SIG-M5 (cell line): ENCODE measurements around the gene ALDH4A1.
"Not testable (repeated sequence)": the region's sequence is repeated elsewhere in the genome, so short reads cannot be mapped to it uniquely, and the experiment has no call there.

Experiments
- DNase-seq: peaks from one replicate; lab custom pipeline; 2025; lab: John Stamatoyannopoulos, UW

Gene ALDH4A1

DNA sequence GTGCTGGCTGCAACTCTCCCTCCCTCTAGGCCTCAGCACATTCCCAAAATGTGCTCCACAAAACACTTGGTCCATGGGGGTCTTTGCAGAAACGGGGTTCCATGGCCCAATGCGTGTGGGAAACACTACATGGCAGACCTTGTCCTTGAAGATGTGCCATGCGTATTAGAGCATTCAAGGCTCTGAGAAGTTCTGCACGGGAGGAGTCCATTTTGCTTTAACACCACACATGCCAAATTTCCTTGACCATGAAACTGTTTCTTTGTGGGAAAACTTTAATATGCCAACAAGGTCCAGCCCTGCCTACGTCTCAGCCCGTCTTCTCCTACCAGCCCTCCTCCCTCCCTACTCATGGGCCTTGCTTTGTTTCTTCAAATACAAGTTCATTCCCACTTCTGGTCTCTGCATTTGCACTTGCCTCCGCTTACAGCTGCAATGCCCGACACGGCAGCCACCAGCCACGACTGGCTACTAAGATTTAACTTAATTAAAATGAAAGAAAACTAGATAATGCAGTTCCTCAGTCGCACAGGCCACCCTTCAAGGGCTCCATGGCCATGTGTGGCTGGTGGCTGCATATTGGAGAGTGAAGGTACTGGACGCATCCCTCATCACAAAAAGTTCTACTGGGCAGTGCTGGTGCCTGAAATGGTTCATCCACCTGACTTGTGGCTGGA is 23.7 kb downstream of the ALDH4A1 start:
- DNase-seq = no peak

DNA sequence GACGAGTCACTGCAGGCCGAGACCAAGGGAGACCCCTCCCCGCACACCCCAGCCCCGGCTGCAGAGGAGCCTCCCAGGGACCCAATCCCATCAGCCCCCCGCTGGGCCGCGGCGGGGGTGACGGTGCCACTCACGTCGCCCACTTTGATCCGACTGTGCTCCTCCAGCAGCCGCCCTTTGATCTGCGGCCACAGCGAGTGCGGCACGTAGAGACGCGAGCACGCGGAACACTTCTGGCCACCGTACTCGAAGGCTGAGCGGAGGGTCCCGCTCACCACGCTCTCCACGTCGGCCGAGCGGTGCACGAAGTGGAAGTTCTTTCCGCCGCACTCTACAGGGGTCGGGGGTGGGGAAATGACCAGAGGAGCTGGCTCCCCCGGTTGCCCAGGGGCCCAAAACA is 25.1 kb downstream of the ALDH4A1 start:
- no peak for DNase-seq

DNA sequence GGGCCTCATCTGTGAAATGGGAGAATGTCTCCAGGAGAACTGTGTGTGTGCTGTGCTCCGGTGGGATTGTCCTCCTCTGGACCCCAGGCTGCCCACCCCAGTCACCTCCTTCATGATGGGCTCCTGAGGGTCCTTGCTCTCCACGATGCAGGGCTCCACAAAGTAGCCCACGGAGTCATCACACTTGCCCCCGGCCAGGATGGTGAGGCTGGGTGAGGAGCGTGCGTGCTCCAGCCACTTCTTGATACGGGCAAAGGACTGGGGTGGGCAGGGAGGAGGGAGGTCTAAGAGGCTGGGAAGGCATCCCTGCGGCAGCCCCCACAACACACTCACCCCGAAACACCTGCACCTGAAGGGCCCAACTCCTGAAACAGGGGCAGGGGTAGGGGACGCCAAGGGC is 26.1 kb downstream of the ALDH4A1 start:
- DNase-seq = no peak

DNA sequence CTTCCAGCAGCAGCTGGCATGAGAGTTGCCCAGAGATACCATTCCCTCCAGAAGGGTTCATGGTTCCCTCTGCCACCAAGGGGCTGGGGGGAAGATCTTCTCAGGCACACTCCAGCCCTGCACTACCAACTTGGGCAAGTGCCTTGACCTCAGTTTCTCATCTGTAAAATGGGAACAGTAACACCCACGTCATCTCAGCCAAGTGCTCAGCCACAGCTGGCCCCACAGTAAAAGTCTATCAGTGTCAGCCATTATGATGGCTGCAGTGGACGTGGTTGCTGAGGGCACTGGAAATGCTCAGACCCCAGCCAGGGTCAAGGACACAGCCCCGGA is 26.6 kb downstream of the ALDH4A1 start:
- no peak for DNase-seq

DNA sequence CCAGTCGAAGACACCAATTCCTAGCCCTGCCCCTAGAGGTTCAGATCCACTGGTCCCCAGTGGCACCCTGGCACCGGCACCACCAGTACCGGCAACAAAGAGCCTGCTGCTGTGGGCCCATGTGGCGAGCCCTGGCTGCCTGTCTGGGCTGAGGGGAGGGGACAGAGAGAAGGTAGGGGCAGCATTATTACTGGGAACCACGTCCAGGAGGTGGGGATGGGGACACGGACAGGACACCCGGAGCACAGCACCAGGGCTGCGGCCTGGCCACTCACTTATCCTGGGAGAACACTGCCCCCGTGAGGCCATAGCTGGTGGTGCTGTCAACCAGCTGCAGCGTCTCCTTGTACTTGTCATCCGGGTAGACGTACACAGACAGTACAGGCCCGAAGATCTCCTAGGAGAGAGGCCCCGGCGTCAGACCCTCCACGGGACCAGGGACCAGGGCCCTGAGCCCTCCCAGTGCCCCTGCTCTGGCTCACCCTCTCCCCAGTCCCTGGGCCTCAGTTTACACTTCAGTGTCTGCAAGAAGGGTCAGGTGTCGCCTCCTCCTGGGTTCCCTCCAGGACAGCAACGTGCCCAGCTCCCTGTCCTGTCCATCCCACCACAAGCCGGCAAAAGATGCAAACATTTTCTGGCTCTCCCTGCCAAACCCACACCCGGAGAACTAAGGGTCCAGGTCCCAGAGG is 27.1 kb downstream of the ALDH4A1 start:
- no peak for DNase-seq

GRCh38 chr1:18874600-18874999 is 27.8 kb downstream of the ALDH4A1 start:
- no peak for DNase-seq

DNA sequence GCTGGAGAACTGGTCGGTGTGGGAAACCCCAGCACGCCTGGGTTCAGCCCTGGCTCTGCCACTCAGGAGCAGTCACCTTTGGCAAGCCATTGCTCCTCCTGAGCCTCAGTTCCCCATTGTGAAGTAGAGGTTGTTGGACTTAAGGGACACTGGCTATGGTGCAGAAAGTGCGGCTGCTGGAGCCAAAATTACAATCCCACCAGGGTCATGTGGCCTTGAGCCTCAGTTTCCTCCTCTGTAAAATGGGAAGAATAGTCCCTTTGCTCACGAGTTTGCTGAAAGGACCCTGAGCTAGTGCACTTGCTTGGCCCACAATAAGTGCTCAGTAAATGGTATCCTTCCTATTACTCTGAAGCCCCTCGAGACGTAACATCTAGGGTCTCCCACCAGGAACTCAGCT is 28.3 kb downstream of the ALDH4A1 start:
- DNase-seq = no peak

- no peak for DNase-seq
These were observed 30.2 kb downstream of the ALDH4A1 start for GRCh38 chr1:18872071-18872611.

DNA sequence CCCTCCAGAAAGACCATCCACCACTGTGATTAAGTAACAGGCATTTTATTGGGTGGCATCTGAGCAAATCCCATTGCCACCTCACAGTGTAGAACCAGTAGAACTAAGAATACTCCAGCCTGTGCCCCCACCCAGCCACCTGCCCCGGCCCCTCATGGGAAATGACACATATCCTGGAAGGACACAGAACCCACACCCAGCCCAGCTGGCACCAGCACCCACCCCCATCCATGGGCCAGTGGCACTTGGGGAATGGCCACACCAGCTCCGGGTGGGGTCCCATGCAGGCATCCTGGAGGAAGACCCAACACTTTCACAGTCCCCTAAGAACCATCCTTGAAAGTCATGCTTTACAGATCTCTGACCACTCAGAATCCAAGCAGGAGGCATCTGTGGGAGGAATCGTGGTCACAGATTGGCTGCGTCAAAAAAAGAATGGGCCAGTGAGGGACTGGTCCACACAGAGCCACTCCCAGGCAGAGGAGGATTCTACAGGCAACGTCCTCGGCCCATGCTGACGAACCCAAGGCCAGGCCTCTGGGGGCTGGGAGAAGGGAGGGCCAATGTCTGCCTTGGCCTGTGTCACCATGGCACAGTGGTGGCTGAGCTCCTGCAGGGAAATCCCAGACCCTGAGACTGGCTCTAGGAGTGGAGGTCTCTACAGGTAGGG is 30.8 kb downstream of the ALDH4A1 start:
- DNase-seq = no peak

DNA sequence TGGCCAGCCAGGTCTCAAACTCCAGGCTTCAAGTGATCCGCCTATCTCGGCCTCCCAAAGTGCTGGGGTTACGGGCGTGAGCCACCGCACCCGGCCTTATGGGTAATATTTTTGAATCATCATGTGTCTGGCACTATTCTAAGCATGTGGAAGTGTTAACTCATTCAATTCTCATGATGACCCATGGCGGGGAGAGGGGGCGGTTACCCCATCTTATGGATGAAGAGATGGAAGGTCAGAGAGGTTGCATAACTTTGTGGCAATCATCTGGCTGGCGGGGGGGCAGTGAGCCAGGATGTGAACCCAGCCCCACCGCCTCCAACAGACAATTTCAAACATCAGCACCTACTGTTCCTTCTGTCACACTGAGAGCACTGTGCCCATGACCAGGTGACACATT is 31.4 kb downstream of the ALDH4A1 start:
- DNase-seq = no peak

DNA sequence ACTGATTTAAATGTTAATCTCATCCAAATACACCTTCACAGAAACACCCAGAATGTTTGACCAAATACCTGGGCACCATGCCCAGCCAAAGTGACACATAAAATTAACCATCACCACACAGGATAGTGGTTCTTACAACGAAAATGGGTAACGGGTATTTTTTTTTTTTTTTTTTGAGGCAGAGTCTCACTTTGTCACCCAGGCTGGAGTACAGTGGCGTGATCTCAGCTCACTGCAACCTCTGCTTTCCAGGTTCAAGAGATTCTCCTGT is 31.8 kb downstream of the ALDH4A1 start:
- DNase-seq = not testable (repeated sequence)

DNA sequence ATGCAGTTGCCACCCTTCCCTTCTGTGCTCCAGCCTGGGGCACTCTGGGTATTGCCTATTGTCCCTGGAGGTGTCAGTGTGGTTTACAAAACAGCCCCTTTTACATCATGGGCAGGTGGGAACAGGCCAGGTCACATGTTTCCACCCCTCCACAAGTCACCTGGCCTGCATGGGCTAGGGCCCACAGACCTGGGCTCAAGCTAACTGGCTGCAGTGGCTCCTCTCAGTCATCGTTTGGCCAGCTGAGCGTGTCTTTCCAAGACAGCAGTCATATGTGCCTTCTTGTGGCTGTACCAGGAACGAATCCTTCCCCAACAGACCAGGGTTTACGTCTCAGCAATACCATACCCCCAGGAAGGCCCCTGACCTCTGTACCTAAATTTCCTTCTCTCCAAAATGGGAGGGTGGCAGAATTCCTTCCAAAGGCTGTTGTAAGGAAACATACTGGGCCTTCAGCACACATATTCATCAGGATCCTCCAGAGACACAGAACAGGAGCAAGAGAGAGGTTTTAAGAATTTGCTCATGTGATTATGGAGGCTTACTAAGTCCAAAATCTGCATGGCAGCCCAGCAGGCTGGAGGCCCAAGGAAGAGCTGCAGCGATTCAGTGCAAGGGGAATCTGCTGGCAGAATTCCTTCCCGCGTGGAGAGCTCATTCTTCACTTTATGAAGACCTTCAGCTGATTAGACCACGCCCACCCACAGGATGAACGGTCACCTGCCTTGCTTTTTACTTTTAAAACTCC is 32.3 kb downstream of the ALDH4A1 start:
- no peak for DNase-seq

DNA sequence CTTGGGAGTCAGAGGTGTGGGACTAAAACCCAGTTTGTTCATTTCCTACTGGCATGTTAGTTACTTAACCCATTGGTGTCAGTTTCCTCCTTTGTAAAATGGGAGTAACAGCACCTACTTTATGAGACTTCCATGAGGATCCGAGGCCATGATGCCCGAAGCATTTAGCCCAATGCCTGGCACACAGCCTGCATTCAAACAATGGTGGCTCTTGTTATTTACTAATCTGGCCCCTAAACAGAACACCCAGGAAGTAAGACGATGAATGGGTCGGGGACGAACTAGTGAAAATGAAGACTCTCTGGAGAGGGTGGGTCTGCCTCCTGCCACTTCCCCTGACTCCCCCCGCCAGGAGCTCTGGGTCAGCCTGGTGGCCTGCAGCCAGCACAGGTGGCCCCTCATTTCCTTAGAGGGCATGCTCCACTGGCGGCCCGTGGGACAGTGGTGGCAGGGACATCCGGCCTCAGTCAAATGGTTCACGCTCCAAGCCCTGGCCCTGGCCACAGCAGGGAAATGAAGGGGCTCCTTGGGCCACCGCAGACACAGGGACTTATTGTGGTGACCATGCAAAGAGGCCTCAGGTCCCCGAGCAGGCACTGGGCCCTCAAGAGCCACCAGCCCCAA is 33.4 kb downstream of the ALDH4A1 start:
- DNase-seq = no peak

DNA sequence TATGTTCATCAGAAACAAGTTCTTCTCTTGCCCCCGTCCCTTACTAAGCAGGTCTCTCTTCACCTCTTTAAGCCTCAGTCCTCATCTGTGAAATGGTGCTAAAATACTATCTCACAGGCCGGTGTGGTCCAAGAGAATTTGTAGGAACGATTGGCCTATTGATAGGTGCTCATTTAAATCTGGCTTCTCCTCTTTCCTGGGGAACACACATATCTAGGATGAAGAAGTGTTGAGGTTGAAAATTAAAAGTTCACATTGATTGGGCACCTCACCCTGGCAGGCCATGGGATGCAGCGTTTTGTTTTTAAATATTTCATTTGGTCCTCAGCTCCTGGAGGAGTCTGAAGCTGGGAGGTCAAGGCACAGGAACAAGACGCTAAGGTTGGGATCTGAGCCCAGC is 34.0 kb downstream of the ALDH4A1 start:
- DNase-seq = no peak

DNA sequence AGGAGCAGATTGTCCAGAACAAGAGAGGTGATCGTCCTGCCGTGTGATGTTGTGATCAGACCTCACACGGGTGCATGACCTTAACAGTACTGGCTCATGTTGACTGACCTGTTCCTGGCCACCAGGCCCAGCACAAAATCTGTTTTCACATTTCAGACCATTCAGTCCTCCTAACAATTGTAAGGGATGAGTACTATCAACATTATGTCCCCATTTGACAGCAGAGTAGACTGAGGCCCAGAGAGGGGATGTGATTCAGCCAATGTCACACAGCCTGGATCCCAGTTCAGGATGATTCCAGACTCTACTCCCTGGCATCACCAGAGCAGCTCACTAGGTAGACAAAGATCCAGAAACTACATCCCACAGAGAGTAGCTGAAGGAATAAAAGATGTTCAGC is 35.5 kb downstream of the ALDH4A1 start:
- no peak for DNase-seq

- DNase-seq = no peak
These were observed 36.0 kb downstream of the ALDH4A1 start for GRCh38 chr1:18866314-18866713.

DNA sequence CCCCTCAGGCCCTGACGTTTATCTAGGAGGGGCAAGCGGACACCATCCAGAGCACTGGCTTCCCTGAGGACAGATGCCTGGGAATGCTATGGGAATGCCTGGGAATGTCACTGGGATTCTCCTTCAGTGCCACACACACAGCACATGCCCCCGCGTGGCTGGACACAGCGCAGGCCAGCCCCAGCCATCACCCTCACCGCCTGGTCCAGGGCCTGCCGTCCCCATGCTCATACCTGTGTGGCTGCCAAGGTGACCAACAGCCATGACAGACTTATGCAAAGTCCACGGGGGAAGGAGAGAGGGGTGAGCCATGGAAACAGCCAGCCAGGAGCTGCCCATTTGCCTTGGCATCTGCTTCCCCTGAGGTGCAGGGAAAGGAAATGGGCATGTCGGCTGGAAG is 37.2 kb downstream of the ALDH4A1 start:
- no peak for DNase-seq

DNA sequence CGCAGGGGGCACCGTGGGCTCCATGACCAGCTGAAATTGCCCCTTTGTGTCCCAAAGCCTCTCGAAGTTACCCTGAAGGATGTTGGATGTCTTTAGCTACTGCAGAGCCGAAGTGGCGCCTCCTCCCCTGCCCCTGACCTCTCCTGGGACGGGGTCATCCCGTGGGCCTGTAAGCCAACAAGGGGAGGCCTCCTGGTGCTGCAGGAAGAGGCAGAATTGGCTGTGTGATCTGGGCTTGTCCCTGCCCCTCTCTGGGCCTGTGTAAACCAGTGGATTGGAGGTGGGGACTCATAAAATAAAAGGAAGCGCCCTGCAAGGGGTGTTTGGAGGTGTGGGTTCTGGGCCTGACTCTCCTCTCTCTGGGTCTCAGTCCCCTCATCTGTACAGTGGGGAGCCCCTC is 40.8 kb downstream of the ALDH4A1 start:
- no peak for DNase-seq

- no peak for DNase-seq
These were observed 41.3 kb downstream of the ALDH4A1 start for GRCh38 chr1:18861082-18861481.

- no peak for DNase-seq
These were observed 42.8 kb downstream of the ALDH4A1 start, which contains the start of gene TAS1R2 for GRCh38 chr1:18859560-18859959. Gene TAS1R2, minus strand, starts transcription at chr1:18859660. Its CDS starts 0 bp downstream, at chr1:18859660.

DNA sequence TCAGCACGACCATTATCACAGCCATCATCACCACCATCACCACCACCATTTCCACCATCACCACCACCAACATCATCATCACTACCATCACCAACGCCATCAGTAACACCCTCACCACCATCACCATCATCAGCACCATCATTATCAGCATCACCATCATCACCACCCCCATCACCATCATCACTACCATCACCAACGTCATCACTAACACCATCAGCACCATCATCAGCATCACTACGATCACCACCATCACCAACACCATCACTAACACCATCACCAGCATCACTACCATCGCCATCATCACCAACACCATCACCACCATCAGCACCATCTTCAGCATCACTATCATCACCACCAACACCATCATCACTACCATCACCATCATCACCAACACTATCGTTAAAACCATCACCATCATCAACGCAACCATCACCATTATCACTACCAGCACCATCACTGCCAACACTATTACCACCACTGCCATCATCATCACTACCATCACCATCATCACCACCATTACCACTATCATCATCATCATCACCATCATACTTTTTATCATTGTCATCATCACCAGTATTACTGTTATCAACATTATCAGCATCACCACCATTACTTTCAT is 44.2 kb downstream of the ALDH4A1 start:
- DNase-seq = no peak

- DNase-seq = no peak
These were observed 45.9 kb downstream of the ALDH4A1 start for GRCh38 chr1:18856435-18856834.
